ENCODE measurements around the gene ADAMTS20. TPM values are rescaled to one million over a fixed set of nuclear protein-coding genes. Genes with fewer than 3 reads are reported as not detected.

ADAMTS20 gene
- total RNA-seq, 1 experiment from 2014 or later = not detected

DNA sequence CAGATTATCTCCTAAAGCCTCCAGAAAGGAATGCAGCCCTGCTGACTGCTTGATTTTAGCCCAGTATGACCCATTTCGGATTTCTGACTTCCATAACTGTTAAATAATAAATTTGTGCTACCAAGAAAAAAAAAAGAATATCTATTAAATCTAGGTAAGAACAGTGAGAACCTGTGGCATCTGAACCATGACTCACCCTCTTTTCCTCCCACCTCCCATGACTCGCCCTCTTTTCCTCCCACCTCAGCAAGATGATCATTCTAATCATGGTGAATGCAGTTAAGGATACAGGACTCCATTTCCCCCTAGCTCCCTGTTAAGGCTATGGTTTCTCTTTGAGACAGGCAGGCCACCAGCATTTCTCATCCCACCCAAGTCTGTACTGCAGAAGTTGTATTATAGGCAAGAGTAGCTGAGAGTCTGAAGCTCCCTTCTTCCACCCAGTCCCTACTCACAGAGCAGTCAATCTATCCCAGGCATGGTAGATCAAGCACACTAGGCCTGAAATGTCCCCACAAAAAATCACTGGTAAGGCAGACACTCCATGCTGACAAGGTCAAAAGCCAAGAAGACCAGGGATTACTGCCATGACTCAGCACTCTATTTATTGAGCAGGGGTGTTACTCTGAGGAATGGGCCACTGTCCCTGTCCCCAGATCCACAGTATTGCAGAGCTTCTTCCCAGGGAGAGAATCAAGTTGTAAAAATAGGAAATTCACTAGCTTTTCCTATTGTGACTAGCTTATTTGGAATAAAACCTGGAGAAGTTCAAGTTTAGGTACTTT is 188.9 kb downstream of the ADAMTS20 start:
- H3K4me3 ChIP-seq (ENCODE audit: low read depth in 2 of 2, low read length in 2 of 2) = no peak overlapping the region
- no peak overlapping the region for H3K27ac ChIP-seq (ENCODE audit: low read length)
- no peak for DNase-seq (ENCODE audit: low read depth, low spot score)
- no peaks in the 10 kb centered on the region for H3K9me3 ChIP-seq (ENCODE audit: control insufficient read depth, insufficient read depth, low read depth, low read length)
- CTCF ChIA-PET = no interaction called here
- no peaks in the 10 kb centered on the region for H3K4me1 ChIP-seq (ENCODE audit: control insufficient read depth, insufficient read depth, low read length)
- ATAC-seq = no peak
- intact Hi-C loops (cut with micrococcal nuclease; ENCODE audit: unreplicated experiment) (no loop called here), in situ Hi-C loops (cut with HindIII; ENCODE audit: low pct_unique_long_range_greater_than_20kb, low sequenced_read_pairs) (no loop called here)
- no peaks in the 10 kb centered on the region for H3K27me3 ChIP-seq (ENCODE audit: control insufficient read depth, insufficient read depth, low read length)
- TF ChIP-seq, protein P1, sequence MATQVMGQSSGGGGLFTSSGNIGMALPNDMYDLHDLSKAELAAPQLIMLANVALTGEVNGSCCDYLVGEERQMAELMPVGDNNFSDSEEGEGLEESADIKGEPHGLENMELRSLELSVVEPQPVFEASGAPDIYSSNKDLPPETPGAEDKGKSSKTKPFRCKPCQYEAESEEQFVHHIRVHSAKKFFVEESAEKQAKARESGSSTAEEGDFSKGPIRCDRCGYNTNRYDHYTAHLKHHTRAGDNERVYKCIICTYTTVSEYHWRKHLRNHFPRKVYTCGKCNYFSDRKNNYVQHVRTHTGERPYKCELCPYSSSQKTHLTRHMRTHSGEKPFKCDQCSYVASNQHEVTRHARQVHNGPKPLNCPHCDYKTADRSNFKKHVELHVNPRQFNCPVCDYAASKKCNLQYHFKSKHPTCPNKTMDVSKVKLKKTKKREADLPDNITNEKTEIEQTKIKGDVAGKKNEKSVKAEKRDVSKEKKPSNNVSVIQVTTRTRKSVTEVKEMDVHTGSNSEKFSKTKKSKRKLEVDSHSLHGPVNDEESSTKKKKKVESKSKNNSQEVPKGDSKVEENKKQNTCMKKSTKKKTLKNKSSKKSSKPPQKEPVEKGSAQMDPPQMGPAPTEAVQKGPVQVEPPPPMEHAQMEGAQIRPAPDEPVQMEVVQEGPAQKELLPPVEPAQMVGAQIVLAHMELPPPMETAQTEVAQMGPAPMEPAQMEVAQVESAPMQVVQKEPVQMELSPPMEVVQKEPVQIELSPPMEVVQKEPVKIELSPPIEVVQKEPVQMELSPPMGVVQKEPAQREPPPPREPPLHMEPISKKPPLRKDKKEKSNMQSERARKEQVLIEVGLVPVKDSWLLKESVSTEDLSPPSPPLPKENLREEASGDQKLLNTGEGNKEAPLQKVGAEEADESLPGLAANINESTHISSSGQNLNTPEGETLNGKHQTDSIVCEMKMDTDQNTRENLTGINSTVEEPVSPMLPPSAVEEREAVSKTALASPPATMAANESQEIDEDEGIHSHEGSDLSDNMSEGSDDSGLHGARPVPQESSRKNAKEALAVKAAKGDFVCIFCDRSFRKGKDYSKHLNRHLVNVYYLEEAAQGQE (IDR thresholded peaks at IDR 0.05; ENCODE audit: insufficient read depth in 1 of 2, low read depth in 2 of 2, low read length in 1 of 2) = no peak
- TF ChIP-seq TCF7L2 (IDR thresholded peaks at IDR 0.05; ENCODE audit: low read depth, low read length) = no peak
- TF ChIP-seq POLR2AphosphoS5 (IDR thresholded peaks at IDR 0.05; ENCODE audit: low read depth, low read length) = no peak
- TF ChIP-seq SIN3A (IDR thresholded peaks at IDR 0.05; ENCODE audit: borderline replicate concordance, insufficient read depth, low read depth, low read length) = no peak
- no peak for TF ChIP-seq CTCF (IDR thresholded peaks at IDR 0.05)
- POLR2A ChIA-PET = no interaction called here
- no TSS peak for BruUV-seq (replicated peaks)
- H3K36me3 ChIP-seq (ENCODE audit: control insufficient read depth, insufficient read depth, low read length) = no peaks in the 10 kb centered on the region

DNA sequence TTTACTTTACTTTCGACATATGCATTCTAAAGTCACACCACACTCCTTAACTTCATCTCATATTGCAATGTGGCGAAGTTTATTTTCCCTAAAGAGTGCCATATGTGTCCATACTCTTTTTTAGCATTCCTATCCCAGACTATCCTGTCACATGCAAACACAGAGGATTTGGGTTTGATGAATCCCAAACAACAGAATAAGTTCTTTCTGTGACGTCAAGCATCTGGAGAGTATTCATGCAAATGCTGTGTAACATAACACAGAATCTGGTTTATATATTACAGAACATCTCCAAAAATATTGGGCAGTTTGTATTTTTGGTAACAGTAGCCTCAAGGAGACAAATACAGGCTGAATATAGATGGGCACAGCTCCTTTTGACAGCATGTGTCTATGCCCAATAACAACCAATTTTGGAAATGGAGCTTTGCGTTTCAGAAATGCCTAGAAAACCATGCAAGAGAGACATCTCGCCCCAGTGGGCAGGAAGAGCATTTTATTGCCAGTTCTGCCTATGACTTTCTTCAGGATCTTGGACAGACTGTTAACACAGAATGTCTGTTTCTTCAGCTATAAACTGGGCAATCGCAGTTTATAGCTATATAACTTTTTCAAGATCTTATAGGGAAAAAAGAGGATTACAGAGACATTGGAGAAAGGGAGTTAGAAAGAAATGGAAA is 190.8 kb downstream of the ADAMTS20 start:
- no TSS peak for BruUV-seq (replicated peaks)

More for the DNA sequence above, 190.8 kb downstream of the ADAMTS20 start:
- ChIA-PET CTCF (no interaction called here), POLR2A (no interaction called here)
- in situ Hi-C loops (cut with HindIII; ENCODE audit: low pct_unique_long_range_greater_than_20kb, low sequenced_read_pairs) (no loop called here), intact Hi-C loops (cut with micrococcal nuclease; ENCODE audit: unreplicated experiment) (no loop called here)
- TF ChIP-seq POLR2AphosphoS5 (IDR thresholded peaks at IDR 0.05; ENCODE audit: low read depth, low read length) (no peak), CTCF (IDR thresholded peaks at IDR 0.05) (no peak), SIN3A (IDR thresholded peaks at IDR 0.05; ENCODE audit: borderline replicate concordance, insufficient read depth, low read depth, low read length) (no peak), TCF7L2 (IDR thresholded peaks at IDR 0.05; ENCODE audit: low read depth, low read length) (no peak)
- TF ChIP-seq, protein P1 (IDR thresholded peaks at IDR 0.05; ENCODE audit: insufficient read depth in 1 of 2, low read depth in 2 of 2, low read length in 1 of 2) = no peak
- Histone ChIP-seq H3K27me3 (ENCODE audit: control insufficient read depth, insufficient read depth, low read length) (no peaks in the 10 kb centered on the region), H3K36me3 (ENCODE audit: control insufficient read depth, insufficient read depth, low read length) (no peaks in the 10 kb centered on the region), H3K4me3 (ENCODE audit: low read depth in 2 of 2, low read length in 2 of 2) (no peak overlapping the region), H3K9me3 (ENCODE audit: control insufficient read depth, insufficient read depth, low read depth, low read length) (no peaks in the 10 kb centered on the region), H3K27ac (ENCODE audit: low read length) (no peak overlapping the region), H3K4me1 (ENCODE audit: control insufficient read depth, insufficient read depth, low read length) (no peaks in the 10 kb centered on the region)
- ATAC-seq (no peak), DNase-seq (ENCODE audit: low read depth, low spot score) (no peak)
